Fibroblast of lung (primary cell): ENCODE measurements around the gene ADAM29. TPM values are rescaled to one million over a fixed set of nuclear protein-coding genes. Genes with fewer than 3 reads are reported as not detected.

Experiments used
- DNase-seq, 2 donors: peaks; one replicate each; pipeline versions ENCODE4 v3.0.0 to v3.0.0-alpha.2; 2010; ENCODE audit warnings: low read depth in 2 of 2
- H2AFZ ChIP-seq: 2 replicates; pipeline ENCODE4 v1.5.1; 2012; ENCODE audit warnings: low read length, control low read depth, inconsistent platforms
- H3K27ac ChIP-seq: 2 replicates; pipeline ENCODE4 v1.5.1; 2011; ENCODE audit warnings: low read length, control low read depth; ENCODE audit not compliant: insufficient read depth
- H3K27me3 ChIP-seq: 2 replicates; pipeline ENCODE4 v1.5.1; 2011; ENCODE audit warnings: mild to moderate bottlenecking, low read length; ENCODE audit not compliant: control insufficient read depth, insufficient read depth
- H3K36me3 ChIP-seq: 2 replicates; pipeline ENCODE4 v1.5.1; 2011; ENCODE audit warnings: low read length; ENCODE audit not compliant: control insufficient read depth, insufficient read depth
- H3K4me1 ChIP-seq: 2 replicates; pipeline ENCODE4 v1.5.1; 2011; ENCODE audit warnings: low read length; ENCODE audit not compliant: control insufficient read depth, insufficient read depth; ENCODE audit errors: extremely low read depth
- H3K4me2 ChIP-seq: 2 replicates; pipeline ENCODE4 v1.5.1; 2011; ENCODE audit warnings: low read length, control low read depth; ENCODE audit not compliant: insufficient read depth; ENCODE audit errors: extremely low read depth
- H3K4me3 ChIP-seq, 4 experiments: fragments of 200-600 bp in 1 of 4; sonication (generic) in 1 of 4; replicated peaks in 1 of 4; 2 replicates each; pipeline ENCODE4 v1.5.1; 2011 to 2016; ENCODE audit warnings: low read length in 4 of 4, low read depth in 3 of 4, mild to moderate bottlenecking in 3 of 4, control low read depth in 2 of 4, inconsistent platforms in 1 of 4, mixed read lengths in 1 of 4; ENCODE audit not compliant: insufficient read depth in 1 of 4; ENCODE audit errors: control extremely low read depth in 1 of 4
- H3K79me2 ChIP-seq: 2 replicates; pipeline ENCODE4 v1.5.1; 2012; ENCODE audit warnings: mild to moderate bottlenecking, low read length, inconsistent platforms; ENCODE audit not compliant: control insufficient read depth, insufficient read depth
- H3K9ac ChIP-seq: 2 replicates; pipeline ENCODE4 v1.5.1; 2011; ENCODE audit warnings: mild to moderate bottlenecking, low read length, control low read depth; ENCODE audit not compliant: insufficient read depth
- H3K9me3 ChIP-seq: 2 replicates; pipeline ENCODE4 v1.5.1; 2012; ENCODE audit warnings: low read depth, low read length; ENCODE audit not compliant: control insufficient read depth, insufficient read depth
- H4K20me1 ChIP-seq: 2 replicates; pipeline ENCODE4 v1.5.1; 2011; ENCODE audit warnings: low read length; ENCODE audit not compliant: control insufficient read depth, insufficient read depth; ENCODE audit errors: extremely low read depth
- EZH2 ChIP-seq: IDR thresholded peaks from 2 replicates; pipeline ENCODE4 v1.5.1; 2012; ENCODE audit warnings: low read length, control low read depth, mild to moderate bottlenecking; ENCODE audit errors: missing control alignments
- polyA plus RNA-seq, 2 donors: library from polyadenylated mRNA; depleted of rRNA in 1 of 2; stranded (reverse) in 1 of 2; unstranded in 1 of 2; fragments of >200 nt; gene quantifications; 2 replicates each; pipeline ENCODE4 v1.2.1, GENCODE V29; 2011 to 2012; ENCODE audit warnings: missing spikeins in 1 of 2
- total RNA-seq: library from RNA; depleted of rRNA; stranded (reverse); fragments of >200 nt; gene quantifications from 2 replicates; pipeline ENCODE4 v1.2.1, GENCODE V29; 2014
- TF ChIP-seq, protein P1 (sequence below), 2 donors: IDR thresholded peaks in 1 of 2; conservative IDR thresholded peaks in 1 of 2; 1 replicate in 1 of 2; 2 replicates in 1 of 2; pipeline ENCODE4 v1.5.1; 2011 to 2012; ENCODE audit warnings: low read length in 2 of 2, control low read depth in 1 of 2, inconsistent platforms in 1 of 2, low read depth in 1 of 2, mild to moderate bottlenecking in 1 of 2

ADAM29 gene
- total and polyA plus RNA-seq, 2 donors (not counting 1 experiment from before 2014, with no cell fraction given), result not detected

DNA sequence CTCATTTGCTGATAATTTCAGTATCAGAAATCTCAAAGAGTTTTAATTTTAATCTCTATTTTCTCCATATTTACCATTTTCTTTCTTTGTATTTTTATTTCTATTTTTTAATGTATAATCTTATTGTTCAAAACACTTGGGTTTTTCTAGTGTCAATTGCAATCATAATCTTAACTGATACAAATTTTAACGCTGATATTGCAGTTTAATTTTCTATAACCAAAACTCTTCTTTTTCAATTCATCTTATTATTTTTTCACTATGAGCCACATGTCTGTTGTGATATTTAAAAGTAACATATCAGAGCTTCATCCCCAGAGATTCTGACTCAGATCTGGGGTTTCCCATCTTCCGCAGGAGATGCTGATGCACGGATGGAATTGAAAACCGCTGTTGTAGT is 16.2 kb downstream of the ADAM29 start:
- no peaks in the 10 kb centered on the region for H3K4me1 ChIP-seq
- H3K9ac ChIP-seq, result no peak overlapping the region
- no peaks in the 10 kb centered on the region for H3K79me2 ChIP-seq
- H3K27ac ChIP-seq, result no peak overlapping the region
- DNase-seq, result no peak
- no peaks in the 10 kb centered on the region for H3K27me3 ChIP-seq
- H3K36me3 ChIP-seq, result no peaks in the 10 kb centered on the region
- no peak overlapping the region for H3K4me2 ChIP-seq
- H4K20me1 ChIP-seq, result no peaks in the 10 kb centered on the region
- TF ChIP-seq, protein P1, sequence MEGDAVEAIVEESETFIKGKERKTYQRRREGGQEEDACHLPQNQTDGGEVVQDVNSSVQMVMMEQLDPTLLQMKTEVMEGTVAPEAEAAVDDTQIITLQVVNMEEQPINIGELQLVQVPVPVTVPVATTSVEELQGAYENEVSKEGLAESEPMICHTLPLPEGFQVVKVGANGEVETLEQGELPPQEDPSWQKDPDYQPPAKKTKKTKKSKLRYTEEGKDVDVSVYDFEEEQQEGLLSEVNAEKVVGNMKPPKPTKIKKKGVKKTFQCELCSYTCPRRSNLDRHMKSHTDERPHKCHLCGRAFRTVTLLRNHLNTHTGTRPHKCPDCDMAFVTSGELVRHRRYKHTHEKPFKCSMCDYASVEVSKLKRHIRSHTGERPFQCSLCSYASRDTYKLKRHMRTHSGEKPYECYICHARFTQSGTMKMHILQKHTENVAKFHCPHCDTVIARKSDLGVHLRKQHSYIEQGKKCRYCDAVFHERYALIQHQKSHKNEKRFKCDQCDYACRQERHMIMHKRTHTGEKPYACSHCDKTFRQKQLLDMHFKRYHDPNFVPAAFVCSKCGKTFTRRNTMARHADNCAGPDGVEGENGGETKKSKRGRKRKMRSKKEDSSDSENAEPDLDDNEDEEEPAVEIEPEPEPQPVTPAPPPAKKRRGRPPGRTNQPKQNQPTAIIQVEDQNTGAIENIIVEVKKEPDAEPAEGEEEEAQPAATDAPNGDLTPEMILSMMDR (conservative IDR thresholded peaks at IDR 0.05 in 1 of 2, IDR thresholded peaks at IDR 0.05 in 1 of 2; ENCODE audit: low read depth in 1 of 2, low read length in 2 of 2), result no peak
- no peak for TF ChIP-seq EZH2
- H3K9me3 ChIP-seq, result no peaks in the 10 kb centered on the region
- H3K4me3 ChIP-seq, result no peak overlapping the region
- no peak overlapping the region for H2AFZ ChIP-seq

DNA sequence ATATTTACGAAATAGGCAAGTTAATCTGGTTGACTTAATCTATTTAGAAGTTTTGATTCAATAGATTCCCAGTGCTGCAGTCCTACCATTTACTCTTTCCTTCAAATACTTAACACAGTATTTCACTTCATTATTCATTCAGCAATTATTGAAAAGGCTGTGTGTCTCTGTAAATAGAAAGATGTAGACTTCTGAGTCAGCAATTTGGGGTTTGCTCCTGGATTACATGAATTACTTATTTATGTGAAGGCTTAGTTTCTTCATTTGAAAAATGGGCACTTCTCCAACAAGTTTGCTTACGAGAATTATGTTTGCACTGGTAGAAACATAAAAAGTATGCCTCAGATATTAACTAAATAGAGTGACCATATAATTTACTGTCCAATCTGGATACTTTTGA is 17.4 kb downstream of the ADAM29 start:
- H3K4me2 ChIP-seq, result no peak overlapping the region
- no peak overlapping the region for H3K4me3 ChIP-seq
- H2AFZ ChIP-seq, result no peak overlapping the region
- H3K9ac ChIP-seq, result no peak overlapping the region
- H3K27ac ChIP-seq, result no peak overlapping the region
- no peak for TF ChIP-seq EZH2
- TF ChIP-seq, protein P1 (conservative IDR thresholded peaks at IDR 0.05 in 1 of 2, IDR thresholded peaks at IDR 0.05 in 1 of 2; ENCODE audit: low read depth in 1 of 2, low read length in 2 of 2), result no peak
- H4K20me1 ChIP-seq, result no peaks in the 10 kb centered on the region
- H3K4me1 ChIP-seq, result no peaks in the 10 kb centered on the region
- no peak for DNase-seq
- H3K9me3 ChIP-seq, result no peaks in the 10 kb centered on the region
- H3K79me2 ChIP-seq, result no peaks in the 10 kb centered on the region
- no peaks in the 10 kb centered on the region for H3K36me3 ChIP-seq
- no peaks in the 10 kb centered on the region for H3K27me3 ChIP-seq

DNA sequence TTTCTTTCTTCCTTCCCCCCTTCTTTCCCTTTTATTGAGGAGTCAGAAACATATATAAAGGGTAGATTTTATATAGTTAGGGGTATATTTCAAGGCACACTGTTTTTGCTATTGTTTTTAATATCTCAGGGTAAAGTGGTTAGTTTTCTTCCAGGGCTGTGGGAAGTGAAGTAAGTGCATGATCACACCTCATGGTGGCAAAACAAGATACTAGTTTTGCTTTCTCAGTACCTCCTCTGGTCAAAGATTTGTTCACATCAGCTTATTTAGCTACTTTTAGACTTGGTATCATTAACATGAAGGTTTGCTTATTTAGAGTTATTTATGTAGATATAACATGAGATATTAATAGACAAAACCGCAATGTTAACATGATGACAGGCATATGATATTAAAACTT is 21.8 kb downstream of the ADAM29 start:
- no peaks in the 10 kb centered on the region for H3K36me3 ChIP-seq
- H3K4me2 ChIP-seq, result no peak overlapping the region
- H3K4me3 ChIP-seq, result no peak overlapping the region
- no peaks in the 10 kb centered on the region for H3K4me1 ChIP-seq
- no peaks in the 10 kb centered on the region for H4K20me1 ChIP-seq
- no peaks in the 10 kb centered on the region for H3K9me3 ChIP-seq
- no peaks in the 10 kb centered on the region for H3K27me3 ChIP-seq
- no peak for DNase-seq
- H3K9ac ChIP-seq, result no peak overlapping the region
- H3K79me2 ChIP-seq, result no peaks in the 10 kb centered on the region
- no peak for TF ChIP-seq EZH2
- TF ChIP-seq, protein P1 (conservative IDR thresholded peaks at IDR 0.05 in 1 of 2, IDR thresholded peaks at IDR 0.05 in 1 of 2; ENCODE audit: low read depth in 1 of 2, low read length in 2 of 2), result no peak
- no peak overlapping the region for H2AFZ ChIP-seq
- H3K27ac ChIP-seq, result no peak overlapping the region
